ENCODE data around the gene NAV2.
"Not testable (repeated sequence)": the region's sequence is repeated elsewhere in the genome, so short reads cannot be mapped to it uniquely, and the experiment has no call there.

Gene NAV2

DNA sequence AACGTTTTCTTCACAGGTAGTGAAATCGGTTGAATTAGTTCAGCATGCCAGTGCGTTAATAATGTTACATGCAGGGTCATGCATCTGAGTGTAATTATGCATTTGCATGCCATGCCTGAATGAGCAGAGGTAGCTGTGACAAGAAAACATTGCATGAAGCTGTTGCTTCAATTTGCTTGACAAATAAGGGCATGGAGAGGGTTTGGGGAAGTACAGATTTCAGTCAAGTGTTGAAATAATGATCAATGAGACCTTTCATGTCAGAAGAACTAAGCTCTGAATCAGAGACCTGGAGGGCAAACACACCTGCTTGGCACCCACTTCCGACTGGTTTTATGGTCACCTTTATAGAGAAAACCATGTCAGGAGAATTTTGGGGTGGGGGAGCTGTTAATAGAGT, 226.2 kb downstream of the NAV2 start:
- no peak for DNase-seq (ENCODE audit: low read depth in 4 of 4, low spot score in 1 of 4)

DNA sequence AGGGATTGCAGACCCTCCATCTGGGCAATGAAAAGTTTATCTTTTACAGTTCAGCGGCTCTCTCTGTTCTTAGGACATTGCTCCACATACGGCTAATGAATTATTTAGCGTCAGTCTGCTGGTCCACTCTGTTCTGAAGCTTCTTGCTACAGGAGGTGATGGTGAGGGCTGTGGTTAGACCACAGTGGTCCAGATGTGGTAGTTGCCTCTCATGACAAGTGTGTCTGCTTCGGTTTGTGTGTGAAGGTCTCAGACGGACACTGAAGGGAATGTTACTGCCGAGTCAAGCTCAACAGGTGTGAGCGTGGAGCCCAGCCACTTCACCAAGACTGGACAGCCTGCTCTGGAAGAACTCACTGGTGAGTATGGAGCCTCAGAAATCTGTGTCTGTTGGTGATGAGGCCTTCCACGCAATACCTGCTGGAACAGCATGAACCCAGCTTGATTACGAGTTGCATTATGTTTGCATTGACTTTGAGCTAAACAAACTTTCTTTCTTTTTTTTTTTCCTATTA, 226.8 kb downstream of the NAV2 start:
- DNase-seq (ENCODE audit: low read depth in 4 of 4, low spot score in 1 of 4): no peak

DNA sequence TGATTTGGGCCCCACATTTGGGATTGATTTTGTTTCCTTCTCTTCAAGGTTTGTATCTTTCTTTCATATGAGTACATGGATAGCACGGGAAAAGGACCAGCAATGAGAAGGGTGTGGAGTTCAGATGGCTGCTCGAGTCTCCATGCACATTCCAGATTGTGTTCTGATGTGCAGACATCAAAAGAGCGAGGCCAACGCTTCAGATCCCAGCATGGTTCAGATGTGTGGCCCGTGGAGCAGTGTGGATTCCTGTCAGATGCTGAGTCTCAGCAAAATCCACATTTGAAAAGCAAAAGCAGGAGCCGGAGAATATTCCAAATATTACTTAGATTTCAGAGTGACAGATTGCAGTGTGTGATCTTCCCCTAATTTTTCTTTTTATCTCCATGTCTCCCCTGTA, 228.2 kb downstream of the NAV2 start:
- DNase-seq (ENCODE audit: low read depth in 4 of 4, low spot score in 1 of 4): no peak

DNA sequence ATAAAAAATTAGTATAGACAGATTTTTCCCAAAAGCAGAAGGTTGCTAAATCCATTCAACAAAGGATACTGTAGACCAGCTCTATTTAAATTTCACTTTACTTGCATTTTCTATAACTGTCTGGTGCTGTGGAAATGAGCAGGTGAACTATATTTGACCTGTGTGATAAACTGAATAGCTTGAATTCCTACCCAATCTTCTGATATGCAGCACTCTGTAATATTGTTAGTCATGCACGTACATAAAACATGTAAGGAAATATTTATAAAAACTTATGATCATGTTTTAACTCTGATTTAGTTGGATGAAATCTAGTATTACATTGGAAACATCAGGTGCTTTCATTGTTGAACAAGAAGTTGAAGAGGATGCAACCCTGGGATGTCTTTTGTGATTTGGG, 234.0 kb downstream of the NAV2 start:
- no peak for DNase-seq (ENCODE audit: low read depth in 4 of 4, low spot score in 1 of 4)

DNA sequence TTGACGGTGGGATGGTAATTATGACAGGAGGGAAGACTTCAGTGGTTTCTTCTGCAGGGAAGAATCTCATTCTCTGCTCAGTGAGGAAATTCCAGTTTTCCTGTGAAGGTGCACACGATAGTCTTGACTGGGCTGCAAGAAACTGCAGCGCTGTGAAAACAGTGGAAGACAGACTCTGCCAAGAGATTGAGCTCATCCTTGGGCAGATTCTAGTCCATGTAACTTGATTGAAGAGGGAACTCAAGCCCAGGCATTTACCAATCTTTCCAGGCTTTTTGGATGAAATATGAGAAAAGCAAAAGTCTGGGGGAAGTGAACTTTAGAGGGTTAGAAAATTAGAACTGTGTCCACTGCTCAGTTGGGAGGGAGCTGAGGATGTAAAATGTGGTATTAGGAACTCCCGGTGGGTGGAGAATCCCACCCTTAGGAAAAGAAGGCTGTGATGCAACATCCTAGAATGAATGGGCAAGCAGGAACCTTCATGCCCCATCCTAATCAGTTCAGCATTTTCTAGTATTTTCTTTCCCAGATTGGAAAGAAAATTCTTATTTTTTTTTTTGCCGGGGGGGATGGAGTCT, 235.0 kb downstream of the NAV2 start:
- no peak for DNase-seq (ENCODE audit: low read depth in 4 of 4, low spot score in 1 of 4)

DNA sequence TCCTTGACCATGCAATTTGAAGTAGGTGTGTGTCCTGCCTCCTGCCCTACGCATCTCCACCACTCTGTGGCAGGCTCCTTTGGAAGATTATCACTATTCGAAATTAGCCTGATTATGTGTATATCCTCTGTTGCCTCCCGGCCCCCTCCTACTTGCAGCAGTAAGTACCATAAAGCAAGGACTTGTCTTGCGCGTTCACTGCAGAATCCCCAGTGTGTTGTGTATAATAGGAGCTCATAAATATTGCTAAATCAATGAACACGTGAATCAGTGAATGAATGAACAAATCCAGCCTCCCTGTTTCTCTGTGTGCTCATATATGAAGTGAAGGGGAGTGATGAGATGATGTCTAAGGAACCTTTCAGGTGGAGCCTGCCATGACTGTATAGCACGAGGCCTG, 237.0 kb downstream of the NAV2 start:
- DNase-seq (ENCODE audit: low read depth in 4 of 4, low spot score in 1 of 4): no peak

DNA sequence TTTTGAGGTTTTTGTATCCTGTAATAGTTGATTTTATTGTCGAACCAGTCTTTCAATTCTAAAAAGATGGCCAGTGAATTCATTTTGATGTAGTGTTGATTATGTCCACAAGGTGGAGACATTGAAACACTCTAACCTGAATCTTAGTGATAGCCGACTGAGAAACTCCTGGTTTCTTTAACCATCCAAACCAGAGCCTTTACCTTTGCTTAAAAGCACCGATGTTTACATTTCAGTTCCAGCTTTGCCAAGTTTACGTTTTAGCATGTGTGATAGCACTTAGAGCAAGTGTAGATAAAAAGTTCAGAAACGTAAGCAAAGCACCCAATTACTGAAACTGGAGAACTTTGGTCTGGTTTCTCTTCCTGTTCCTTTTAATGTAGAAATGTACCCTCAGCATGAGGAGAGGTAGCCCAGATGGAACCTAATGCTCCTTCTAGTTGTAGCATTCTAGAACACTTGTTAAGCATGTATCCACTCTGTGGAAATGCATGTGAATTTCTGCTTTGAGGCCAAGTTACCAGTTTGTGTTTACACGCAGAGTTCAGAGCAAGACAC, 239.0 kb downstream of the NAV2 start:
- DNase-seq (ENCODE audit: low read depth in 4 of 4, low spot score in 1 of 4): no peak

DNA sequence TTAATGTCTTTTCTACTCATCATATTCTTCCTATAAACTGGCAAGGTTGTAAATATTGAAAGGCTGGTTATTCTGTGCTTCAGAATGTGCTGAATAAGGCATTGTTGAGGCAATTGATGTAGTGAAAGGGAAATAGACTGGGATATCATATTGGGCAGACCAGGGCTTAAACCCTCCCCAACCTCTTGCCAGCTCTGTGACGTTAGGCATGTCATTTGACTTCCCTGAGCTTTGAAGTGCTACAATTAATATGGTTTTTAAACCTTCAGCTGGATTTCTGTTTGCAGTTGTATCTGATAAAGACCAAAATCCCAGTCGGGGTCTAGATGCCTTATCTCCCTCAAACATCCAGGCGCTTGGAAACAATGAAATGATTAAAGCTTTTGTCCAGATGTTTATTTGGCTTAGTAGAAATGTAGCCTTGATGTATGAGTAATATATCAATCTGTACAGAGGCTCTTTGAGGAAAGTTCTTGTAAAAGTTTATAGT, 239.5 kb downstream of the NAV2 start:
- no peak for DNase-seq (ENCODE audit: low read depth in 4 of 4, low spot score in 1 of 4)

DNA sequence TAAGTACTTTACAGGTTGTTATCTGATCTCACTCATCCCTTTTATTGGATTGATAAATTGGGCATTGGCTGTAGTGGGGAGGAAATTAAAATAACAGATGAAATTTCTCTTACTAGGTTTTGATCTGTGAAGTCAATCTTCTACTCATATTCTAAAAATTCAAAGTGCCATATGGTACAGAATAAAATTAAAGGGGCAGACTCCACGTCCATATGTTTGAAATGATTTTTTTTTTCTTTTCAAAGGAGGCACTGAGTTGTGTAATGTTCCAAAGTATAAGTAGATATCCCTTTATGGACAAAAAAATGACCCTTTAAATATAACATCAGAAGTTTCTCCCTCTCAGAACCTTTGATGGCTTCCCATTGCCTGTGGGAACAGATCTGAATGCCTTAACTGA, 240.3 kb downstream of the NAV2 start:
- no peak for DNase-seq (ENCODE audit: low read depth in 4 of 4, low spot score in 1 of 4)

DNA sequence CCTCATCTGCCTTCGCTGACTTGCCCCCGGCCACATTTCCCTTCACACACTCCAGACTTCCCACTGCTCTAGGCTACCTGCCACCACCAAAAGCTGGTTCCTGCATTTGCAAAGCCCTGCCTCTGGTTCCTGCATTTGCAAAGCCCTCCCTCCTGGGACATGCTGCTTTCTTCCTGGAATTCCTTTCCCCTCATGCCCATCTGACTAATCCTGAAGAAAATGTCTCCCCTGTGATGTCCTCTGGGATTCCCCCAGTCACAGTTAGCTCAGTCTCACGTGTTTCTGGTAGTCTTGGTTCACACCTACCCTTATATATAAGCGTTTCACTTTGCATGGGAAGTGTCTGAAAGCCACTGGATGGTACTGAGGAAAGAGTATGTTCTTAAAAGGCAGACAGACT, 240.7 kb downstream of the NAV2 start:
- DNase-seq (ENCODE audit: low read depth in 4 of 4, low spot score in 1 of 4): no peak

DNA sequence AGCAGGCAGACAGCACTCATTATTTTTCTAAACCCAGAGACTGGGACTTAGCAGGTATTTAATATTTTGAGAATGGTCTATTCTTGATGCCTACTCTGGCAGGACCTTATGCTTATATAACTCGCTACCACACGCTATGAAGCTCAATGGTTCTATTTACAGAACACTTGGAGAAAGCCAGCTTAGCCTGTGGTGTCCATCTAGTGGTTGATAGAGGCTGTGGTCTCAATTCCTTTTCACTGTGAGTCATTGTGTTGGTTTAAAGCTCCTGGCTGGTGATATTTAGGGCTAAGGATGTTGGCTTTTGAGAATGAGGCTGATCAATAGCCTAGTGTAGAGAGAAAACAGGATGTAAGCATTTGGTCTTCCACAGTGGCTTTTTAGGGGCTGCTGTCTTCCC, 241.3 kb downstream of the NAV2 start:
- DNase-seq (ENCODE audit: low read depth in 4 of 4, low spot score in 1 of 4): no peak

DNA sequence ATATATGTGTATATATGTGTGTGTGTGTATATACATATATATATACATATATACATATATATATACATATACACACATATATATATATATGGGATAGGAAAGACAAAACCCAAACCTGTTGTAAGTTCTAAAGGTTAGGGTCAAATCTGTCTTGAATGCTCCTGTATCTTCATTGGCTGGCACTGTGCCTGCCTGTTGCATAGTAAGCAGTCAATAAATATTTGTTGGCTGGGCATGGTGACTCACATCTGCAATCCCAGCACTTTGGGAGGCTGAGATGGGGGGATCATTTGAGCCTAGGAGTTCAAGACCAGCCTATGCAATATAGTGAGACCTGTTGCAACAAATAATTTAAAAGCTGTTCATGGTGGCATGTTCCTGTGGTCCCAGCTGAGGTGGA, 242.3 kb downstream of the NAV2 start:
- no peak for DNase-seq (ENCODE audit: low read depth in 4 of 4, low spot score in 1 of 4)

DNA sequence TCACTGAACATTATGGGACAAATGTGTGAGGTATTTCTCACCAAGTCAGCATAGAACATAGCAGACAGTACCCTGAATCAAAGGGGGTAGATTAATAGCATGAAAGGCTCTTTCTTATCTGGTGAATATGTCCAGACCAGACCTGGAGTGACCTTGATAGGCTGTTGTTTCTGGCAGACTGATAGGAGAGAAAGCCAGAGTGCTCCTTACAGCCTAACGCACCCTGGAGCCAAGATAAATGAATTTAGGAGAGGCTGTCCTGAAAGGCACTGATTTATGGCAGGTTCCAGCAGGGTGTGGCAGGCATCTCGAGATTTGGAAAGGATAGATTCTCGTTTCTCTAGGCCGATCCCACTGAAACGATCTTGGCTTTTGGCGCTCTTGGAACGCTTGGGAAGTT, 243.0 kb downstream of the NAV2 start:
- no peak for DNase-seq (ENCODE audit: low read depth in 4 of 4, low spot score in 1 of 4)

DNA sequence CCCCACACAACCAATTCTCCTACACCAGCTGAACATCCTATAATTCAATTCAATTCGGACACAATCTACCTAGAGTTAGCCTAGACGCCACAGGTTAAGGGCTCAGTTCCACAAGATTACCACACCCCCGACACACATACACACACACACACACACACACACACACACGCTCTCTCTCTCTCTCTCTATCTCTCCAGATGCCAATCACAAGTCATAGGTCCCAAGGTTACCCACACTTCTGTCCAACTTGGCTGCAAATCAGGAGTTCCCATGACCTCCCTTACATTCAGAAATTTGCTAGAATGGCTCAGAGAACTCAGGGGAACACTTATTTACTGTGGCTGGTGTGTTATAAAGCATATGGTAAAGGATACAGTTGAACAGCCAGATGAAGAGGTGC, 243.6 kb downstream of the NAV2 start:
- DNase-seq (ENCODE audit: low read depth in 4 of 4, low spot score in 1 of 4): no peak

DNA sequence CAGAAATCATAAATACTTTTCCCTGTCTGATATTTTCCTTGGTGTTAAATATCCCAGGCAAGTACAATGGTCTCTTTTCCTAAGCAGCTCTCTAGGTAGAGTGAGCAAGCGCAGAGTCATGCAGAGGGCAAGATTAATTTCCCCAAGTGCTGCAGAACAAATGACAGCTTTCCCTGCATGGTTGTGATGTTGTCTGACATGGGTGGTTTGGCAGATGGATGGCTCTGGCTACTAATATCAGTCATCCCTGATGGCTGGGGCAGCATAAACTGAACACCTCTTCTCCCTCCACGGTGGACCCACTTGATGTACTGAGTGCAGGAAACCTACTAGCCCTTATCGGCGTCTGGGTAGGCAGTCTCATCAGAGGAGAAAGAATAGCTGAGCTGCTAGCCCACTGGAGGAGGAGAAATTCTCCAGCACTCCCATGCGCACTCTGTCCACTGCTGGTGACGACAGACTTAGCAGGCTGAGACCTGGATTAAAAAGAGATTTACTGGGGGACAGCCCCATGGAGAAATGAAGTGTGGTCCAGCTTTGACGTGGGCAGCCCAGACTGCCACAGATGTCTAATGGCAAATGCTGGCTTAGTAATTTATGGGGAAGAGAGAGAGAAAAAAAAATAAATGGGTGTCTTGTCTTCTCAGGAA, 244.8 kb downstream of the NAV2 start:
- DNase-seq (ENCODE audit: low read depth in 4 of 4, low spot score in 1 of 4): no peak

DNA sequence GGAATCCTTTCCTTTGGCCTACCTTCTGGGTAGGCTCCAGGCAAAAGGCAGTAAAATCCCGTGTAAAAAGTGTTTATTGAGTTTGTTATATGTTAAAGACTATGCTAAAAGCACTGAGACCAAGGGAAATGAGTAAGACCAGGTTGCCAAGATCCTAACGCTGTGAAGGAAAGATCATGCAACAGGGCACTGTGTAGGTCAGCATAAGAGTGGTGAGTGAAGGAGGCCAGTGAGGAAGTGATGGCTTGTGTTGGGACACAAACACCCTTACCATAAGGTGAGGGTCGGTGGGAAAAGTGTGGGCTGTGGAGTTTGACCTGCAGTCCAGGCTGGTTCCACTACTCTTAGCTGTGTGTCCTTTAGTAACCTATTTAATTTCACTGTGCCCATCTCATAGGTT, 245.6 kb downstream of the NAV2 start:
- DNase-seq (ENCODE audit: low read depth in 4 of 4, low spot score in 1 of 4): no peak

DNA sequence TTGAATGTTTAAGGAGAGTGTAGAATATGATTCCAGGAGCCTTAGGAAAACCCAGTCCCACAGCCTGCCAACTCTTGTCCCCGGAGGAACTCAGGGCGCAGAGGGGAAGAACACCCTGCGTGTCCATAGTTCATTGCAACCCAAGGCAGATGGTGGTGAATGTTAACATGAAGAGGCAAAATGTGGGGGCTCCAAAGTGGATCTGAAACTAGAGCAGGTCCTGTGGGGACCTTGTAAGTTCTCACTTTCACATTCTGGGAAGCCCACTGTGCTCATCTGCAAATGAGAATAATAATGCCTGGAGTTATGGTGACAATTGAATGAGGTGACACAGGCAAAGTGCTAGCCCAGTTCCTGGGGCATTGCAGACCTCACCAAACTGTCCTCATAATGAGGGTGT, 246.6 kb downstream of the NAV2 start:
- no peak for DNase-seq (ENCODE audit: low read depth in 4 of 4, low spot score in 1 of 4)

DNA sequence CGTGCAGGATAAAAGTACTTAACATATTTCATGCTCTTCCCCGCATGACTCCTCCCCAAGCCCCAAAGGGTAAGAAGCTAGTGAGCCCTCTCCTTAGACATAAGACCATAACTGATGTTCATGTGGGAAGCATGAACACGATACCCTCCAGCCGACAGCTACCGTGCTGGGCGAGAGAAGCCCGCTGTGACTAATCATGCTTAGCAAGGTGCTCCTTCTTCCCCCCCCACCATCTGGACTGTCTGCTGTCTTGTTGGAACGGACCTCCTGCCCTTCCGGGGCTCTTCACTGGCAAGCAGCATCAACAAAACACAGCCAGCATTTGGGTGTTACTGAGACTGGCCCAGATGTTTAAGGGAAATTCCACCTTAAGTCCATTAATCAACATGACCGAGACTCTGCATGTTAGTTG, 247.0 kb downstream of the NAV2 start:
- no peak for DNase-seq (ENCODE audit: low read depth in 4 of 4, low spot score in 1 of 4)

DNA sequence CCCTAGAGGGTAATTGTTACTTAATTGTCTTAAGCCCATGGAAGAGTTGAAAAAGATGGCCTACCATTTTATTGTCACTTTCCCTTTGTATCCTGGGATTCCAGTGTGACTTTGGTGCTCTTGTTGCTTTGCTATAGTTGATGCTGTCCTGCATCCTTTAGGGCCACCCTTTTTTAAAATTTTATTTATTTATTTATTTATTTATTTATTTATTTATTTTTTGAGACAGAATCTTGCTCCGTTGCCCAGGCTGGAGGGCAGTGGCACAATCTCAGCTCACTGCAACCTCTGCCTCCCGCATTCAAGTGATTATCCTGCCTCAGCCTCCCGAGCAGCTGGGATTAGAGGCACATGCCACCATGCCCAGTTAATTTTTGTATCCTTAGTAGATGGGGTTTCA, 247.8 kb downstream of the NAV2 start:
- DNase-seq (ENCODE audit: low read depth in 4 of 4, low spot score in 1 of 4): not testable (repeated sequence)

DNA sequence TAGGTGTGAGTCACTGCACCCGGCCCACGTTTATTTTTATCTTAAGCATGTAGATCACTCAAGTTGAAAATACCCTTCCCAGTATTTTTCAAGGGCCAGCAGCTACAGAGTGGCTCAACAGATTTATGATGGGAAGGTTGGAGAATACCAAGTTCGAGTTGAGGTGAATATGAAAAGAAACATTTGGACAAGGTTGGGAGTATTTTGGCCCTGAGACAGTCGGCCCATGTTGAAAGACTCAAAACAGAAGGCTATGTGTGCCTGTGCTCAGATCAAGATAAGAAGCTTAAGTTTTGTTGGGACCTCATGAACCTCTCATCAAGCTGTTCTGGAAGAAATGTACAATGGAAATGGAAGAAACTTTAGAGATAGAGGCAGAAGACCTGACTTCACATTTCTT, 248.6 kb downstream of the NAV2 start:
- no peak for DNase-seq (ENCODE audit: low read depth in 4 of 4, low spot score in 1 of 4)

DNA sequence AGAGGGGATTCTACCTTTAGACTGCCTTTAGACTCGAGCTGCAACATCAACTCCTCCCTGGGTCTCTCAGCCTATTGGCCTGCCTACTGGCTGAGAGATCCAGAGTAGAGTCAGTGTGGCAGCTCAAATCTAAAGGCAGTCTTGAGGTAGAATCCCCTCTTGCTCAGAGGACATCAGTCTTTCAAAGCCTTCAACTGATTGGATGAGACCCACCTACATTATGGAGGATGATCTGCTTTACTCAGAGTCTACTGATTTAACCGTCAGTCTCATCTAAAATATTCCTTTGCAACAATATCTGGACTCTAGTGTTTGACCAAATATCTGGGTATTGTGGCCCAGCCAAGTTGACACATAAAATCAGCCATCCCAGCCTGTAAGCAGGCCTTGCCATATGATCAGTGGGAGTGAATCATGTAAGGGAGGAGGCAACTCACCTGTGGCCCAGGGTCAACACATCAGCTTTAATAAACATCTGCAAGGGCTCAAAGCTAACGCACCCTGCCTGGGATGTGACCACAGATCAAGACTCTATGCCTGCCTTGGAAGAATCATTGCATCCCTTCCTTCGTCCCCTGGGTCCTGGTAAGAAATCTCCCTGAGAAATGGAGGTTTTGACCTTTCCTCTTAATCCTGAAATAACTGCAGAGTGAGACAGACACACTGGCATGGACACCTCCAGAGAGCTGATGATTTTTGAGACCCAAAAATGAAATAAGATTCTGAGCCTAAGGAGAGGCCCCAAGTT, 249.6 kb downstream of the NAV2 start:
- DNase-seq (ENCODE audit: low read depth in 4 of 4, low spot score in 1 of 4): no peak

DNA sequence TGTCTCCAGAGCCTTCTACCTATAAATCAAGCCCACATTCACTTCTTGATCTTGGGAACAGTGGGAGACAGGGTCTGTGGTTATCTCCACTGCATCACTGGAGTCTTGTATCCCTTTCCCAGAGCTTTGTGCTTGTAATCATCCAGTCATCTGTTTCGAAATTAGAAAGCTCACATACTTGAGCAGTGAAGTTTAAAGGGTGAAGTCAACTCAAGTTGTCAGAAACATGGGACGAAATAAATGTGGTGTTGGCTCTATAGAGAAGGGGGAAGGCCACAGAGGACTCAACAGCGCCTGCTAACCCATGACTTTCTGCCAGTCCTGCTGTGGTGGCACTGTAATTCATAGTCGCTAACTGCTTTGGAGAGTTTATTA, 250.2 kb downstream of the NAV2 start:
- no peak for DNase-seq (ENCODE audit: low read depth in 4 of 4, low spot score in 1 of 4)

Data from stimulated activated CD4-positive, alpha-beta T cell treated with anti-CD3 and anti-CD28 coated beads, Interleukin-1b, Interleukin-23, amount 100 ng/mL, for 24 hours (primary cell).